A549 (cell line): ENCODE results near the gene CD7.

Source experiments
- BHLHE40 ChIP-seq: IDR thresholded peaks from 2 replicates; pipeline ENCODE4 v1.6.1; 2012; ENCODE audit warnings: low read depth, low read length, inconsistent platforms
- CHD4 ChIP-seq: fragments of 200-600 bp; sonication (generic); IDR thresholded peaks from 2 replicates; pipeline ENCODE4 v1.6.1; 2016; ENCODE audit warnings: antibody characterized with exemption, mild to moderate bottlenecking, borderline replicate concordance
- EHMT2 ChIP-seq: fragments of 200-600 bp; sonication (generic); IDR thresholded peaks from 2 replicates; pipeline ENCODE4 v1.6.1; 2016; ENCODE audit warnings: antibody characterized with exemption, low read depth, mild to moderate bottlenecking, moderate library complexity
- JUNB ChIP-seq: fragments of >200 bp; sonication (Bioruptor Twin); formaldehyde crosslinking; IDR thresholded peaks from 2 replicates; pipeline ENCODE4 v1.6.1; 2016
- MAZ ChIP-seq: fragments of 150-350 bp; IDR thresholded peaks from 2 replicates; pipeline ENCODE4 v1.6.1; 2014; ENCODE audit warnings: antibody characterized with exemption, low read depth, low read length, borderline replicate concordance
- POLR2A ChIP-seq: IDR thresholded peaks from 2 replicates; pipeline ENCODE4 v1.6.1; 2012; ENCODE audit warnings: mild to moderate bottlenecking, low read length
- POLR2AphosphoS2 ChIP-seq: conservative IDR thresholded peaks from 2 replicates; pipeline ENCODE4 v1.6.1; 2012; ENCODE audit warnings: low read length, improper control_type of control experiment, inconsistent platforms
- RFX5 ChIP-seq: fragments of 450-650 bp; IDR thresholded peaks from 2 replicates; pipeline ENCODE4 v1.7.1; 2014; ENCODE audit warnings: antibody characterized with exemption, mild to moderate bottlenecking, moderate library complexity
- SMC3 ChIP-seq: fragments of >200 bp; sonication (Bioruptor Twin); formaldehyde crosslinking; IDR thresholded peaks from 3 replicates; pipeline ENCODE4 v1.6.1; 2018; ENCODE audit warnings: inconsistent platforms
- TF ChIP-seq, protein P1 (sequence below): fragments of >200 bp; sonication (Bioruptor Twin); formaldehyde crosslinking; IDR thresholded peaks from 3 replicates; pipeline ENCODE4 v1.5.1; 2016
- TF ChIP-seq, protein P2 (sequence below): fragments of 200-600 bp; sonication (generic); IDR thresholded peaks from 2 replicates; pipeline ENCODE4 v1.6.1; 2016; ENCODE audit warnings: antibody characterized with exemption, mild to moderate bottlenecking, moderate library complexity
- TF ChIP-seq, protein P3 (sequence below): fragments of >200 bp; sonication (Bioruptor Twin); formaldehyde crosslinking; IDR thresholded peaks from 3 replicates; pipeline ENCODE4 v1.6.1; 2016
- TF ChIP-seq, protein P4 (sequence below): IDR thresholded peaks from 2 replicates; pipeline ENCODE4 v1.6.1; 2012

DNA sequence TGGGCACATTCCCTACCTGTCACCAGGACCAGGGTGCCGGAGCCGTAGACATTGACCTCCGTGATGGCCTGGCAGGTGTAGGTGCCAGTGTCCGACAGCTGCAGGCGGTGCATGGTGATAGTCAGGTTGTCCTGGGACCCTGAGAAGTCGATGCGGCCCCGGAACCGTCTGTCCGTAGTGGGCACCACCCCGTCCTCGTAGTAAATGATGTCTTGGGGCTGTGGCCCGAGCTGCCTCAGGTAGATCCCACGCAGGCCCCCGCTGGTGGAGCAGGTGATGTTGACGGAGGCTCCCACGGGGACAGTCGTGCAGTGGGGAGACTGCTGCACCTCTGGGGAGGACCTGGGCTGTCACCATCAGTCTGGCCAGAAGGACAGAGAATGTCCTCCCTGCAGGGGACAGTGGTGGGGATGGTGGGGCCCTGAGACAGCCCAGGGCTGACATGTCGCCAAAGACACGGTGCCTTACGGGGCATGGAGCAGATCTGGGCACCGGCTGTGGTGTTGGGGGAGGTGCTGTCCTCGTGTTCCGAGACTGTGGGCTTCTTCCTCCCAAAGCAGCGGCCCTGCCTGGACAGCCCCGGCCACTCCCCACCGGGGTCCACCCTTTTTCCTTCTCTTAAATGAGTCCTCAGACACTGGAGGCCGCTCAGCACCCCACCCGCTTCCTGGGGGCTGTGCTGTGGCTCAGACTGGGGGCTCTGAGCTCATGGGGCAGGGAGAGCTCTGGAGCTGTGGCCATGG, 586 bp downstream of the CD7 start:
- TF ChIP-seq, protein P1, sequence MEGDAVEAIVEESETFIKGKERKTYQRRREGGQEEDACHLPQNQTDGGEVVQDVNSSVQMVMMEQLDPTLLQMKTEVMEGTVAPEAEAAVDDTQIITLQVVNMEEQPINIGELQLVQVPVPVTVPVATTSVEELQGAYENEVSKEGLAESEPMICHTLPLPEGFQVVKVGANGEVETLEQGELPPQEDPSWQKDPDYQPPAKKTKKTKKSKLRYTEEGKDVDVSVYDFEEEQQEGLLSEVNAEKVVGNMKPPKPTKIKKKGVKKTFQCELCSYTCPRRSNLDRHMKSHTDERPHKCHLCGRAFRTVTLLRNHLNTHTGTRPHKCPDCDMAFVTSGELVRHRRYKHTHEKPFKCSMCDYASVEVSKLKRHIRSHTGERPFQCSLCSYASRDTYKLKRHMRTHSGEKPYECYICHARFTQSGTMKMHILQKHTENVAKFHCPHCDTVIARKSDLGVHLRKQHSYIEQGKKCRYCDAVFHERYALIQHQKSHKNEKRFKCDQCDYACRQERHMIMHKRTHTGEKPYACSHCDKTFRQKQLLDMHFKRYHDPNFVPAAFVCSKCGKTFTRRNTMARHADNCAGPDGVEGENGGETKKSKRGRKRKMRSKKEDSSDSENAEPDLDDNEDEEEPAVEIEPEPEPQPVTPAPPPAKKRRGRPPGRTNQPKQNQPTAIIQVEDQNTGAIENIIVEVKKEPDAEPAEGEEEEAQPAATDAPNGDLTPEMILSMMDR: no peak
- TF ChIP-seq, protein P2, sequence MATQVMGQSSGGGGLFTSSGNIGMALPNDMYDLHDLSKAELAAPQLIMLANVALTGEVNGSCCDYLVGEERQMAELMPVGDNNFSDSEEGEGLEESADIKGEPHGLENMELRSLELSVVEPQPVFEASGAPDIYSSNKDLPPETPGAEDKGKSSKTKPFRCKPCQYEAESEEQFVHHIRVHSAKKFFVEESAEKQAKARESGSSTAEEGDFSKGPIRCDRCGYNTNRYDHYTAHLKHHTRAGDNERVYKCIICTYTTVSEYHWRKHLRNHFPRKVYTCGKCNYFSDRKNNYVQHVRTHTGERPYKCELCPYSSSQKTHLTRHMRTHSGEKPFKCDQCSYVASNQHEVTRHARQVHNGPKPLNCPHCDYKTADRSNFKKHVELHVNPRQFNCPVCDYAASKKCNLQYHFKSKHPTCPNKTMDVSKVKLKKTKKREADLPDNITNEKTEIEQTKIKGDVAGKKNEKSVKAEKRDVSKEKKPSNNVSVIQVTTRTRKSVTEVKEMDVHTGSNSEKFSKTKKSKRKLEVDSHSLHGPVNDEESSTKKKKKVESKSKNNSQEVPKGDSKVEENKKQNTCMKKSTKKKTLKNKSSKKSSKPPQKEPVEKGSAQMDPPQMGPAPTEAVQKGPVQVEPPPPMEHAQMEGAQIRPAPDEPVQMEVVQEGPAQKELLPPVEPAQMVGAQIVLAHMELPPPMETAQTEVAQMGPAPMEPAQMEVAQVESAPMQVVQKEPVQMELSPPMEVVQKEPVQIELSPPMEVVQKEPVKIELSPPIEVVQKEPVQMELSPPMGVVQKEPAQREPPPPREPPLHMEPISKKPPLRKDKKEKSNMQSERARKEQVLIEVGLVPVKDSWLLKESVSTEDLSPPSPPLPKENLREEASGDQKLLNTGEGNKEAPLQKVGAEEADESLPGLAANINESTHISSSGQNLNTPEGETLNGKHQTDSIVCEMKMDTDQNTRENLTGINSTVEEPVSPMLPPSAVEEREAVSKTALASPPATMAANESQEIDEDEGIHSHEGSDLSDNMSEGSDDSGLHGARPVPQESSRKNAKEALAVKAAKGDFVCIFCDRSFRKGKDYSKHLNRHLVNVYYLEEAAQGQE: no peak
- TF ChIP-seq MAZ (no peak), POLR2AphosphoS2 (no peak), RFX5 (no peak), EHMT2 (no peak), BHLHE40 (no peak), POLR2A (no peak), CHD4 (no peak), SMC3 (no peak), JUNB (no peak)
- TF ChIP-seq, protein P3, sequence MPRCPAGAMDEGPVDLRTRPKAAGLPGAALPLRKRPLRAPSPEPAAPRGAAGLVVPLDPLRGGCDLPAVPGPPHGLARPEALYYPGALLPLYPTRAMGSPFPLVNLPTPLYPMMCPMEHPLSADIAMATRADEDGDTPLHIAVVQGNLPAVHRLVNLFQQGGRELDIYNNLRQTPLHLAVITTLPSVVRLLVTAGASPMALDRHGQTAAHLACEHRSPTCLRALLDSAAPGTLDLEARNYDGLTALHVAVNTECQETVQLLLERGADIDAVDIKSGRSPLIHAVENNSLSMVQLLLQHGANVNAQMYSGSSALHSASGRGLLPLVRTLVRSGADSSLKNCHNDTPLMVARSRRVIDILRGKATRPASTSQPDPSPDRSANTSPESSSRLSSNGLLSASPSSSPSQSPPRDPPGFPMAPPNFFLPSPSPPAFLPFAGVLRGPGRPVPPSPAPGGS: no peak
- TF ChIP-seq, protein P4, sequence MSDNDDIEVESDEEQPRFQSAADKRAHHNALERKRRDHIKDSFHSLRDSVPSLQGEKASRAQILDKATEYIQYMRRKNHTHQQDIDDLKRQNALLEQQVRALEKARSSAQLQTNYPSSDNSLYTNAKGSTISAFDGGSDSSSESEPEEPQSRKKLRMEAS: no peak
